MM.1S (cell line): Measurements from ENCODE around the gene FANCC.

Experiments
- CTCF ChIP-seq: fragments of 300-600 bp; sonication (generic); IDR thresholded peaks from 2 replicates; pipeline ENCODE4 v1.5.1; 2016; ENCODE audit warnings: antibody characterized with exemption, low read length, mixed read lengths
- EZH2 ChIP-seq: fragments of 300-600 bp; sonication (generic); optimal IDR thresholded peaks from 2 replicates; pipeline ENCODE3; 2017; ENCODE audit warnings: low read depth, mild to moderate bottlenecking, antibody characterized with exemption, low read length, mixed read lengths
- EZH2phosphoT487 ChIP-seq: fragments of 300-600 bp; sonication (generic); IDR thresholded peaks from 2 replicates; pipeline ENCODE4 v1.6.1; 2018; ENCODE audit warnings: antibody characterized with exemption, low read length

GRCh38 chr9:95307538-95307937 lies 10.0 kb downstream of the FANCC start:
- TF ChIP-seq EZH2phosphoT487, result no peak
- TF ChIP-seq CTCF, result no peak
- TF ChIP-seq EZH2, result no peak
